H1 (cell line): ENCODE results near the gene CHMP4A. TPM values are rescaled to one million over a fixed set of nuclear protein-coding genes. Genes with fewer than 3 reads are reported as not detected.

Experiments
- CTCF ChIA-PET: fragments of 300-600 bp; sonication (Branson Sonifier 250); formaldehyde crosslinking; loops from one replicate; lab custom pipeline; 2021; ENCODE audit not compliant: partially characterized antibody; lab: Charles Lee
- POLR2A ChIA-PET: fragments of 300-600 bp; sonication (Branson Sonifier 250); formaldehyde crosslinking; loops from one replicate; lab custom pipeline; 2021; ENCODE audit warnings: inconsistent platforms; ENCODE audit not compliant: partially characterized antibody; lab: Charles Lee
- DNase-seq, 2 experiments: peaks; one replicate each; pipeline versions ENCODE4 v3.0.0 to v3.0.0-alpha.2; 2010 to 2022; ENCODE audit warnings: low spot score in 2 of 2, low read depth in 1 of 2, mixed read lengths in 1 of 2
- FAIRE-seq: peaks from 2 replicates; lab custom pipeline; 2011; peaks lifted over from hg19 to GRCh38; lab: Jason Lieb, UNC
- H2AFZ ChIP-seq: 2 replicates; pipeline ENCODE4 v1.8.1; 2012; ENCODE audit warnings: low read length, inconsistent platforms
- H2AK5ac ChIP-seq: 2 replicates; pipeline ENCODE4 v1.6.1; 2013; ENCODE audit warnings: low read depth, low read length
- H2BK120ac ChIP-seq: replicated peaks from 2 replicates; pipeline ENCODE3; 2013; ENCODE audit warnings: low read depth, low read length, inconsistent platforms
- H2BK12ac ChIP-seq: 2 replicates; pipeline ENCODE4 v1.6.1; 2013; ENCODE audit warnings: low read depth, low read length
- H2BK15ac ChIP-seq: 2 replicates; pipeline ENCODE4 v1.6.1; 2013; ENCODE audit warnings: low read length
- H2BK20ac ChIP-seq: 2 replicates; pipeline ENCODE4 v1.6.1; 2013; ENCODE audit warnings: low read length
- H2BK5ac ChIP-seq: 2 replicates; pipeline ENCODE4 v1.6.1; 2013; ENCODE audit warnings: low read depth, low read length
- H3K14ac ChIP-seq: 2 replicates; pipeline ENCODE4 v1.6.1; 2013; ENCODE audit warnings: inconsistent platforms; ENCODE audit not compliant: insufficient read length
- H3K18ac ChIP-seq: 2 replicates; pipeline ENCODE4 v1.6.1; 2013; ENCODE audit warnings: low read length; ENCODE audit errors: extremely low read depth
- H3K23ac ChIP-seq: 2 replicates; pipeline ENCODE4 v1.6.1; 2013; ENCODE audit warnings: inconsistent platforms; ENCODE audit not compliant: insufficient read length
- H3K23me2 ChIP-seq: 2 replicates; pipeline ENCODE4 v1.6.1; 2013; ENCODE audit warnings: low read depth, low read length
- H3K27ac ChIP-seq: 2 replicates; pipeline ENCODE4 v1.6.1; 2011; ENCODE audit warnings: low read depth, low read length, inconsistent platforms
- H3K27me3 ChIP-seq, 4 experiments: replicated peaks in 1 of 4; 1 replicate in 1 of 4; 2 replicates in 3 of 4; pipeline versions ENCODE4 v1.6.1 to v1.8.1; 2011 to 2013; ENCODE audit warnings: low read length in 3 of 4, mild to moderate bottlenecking in 3 of 4, inconsistent platforms in 2 of 4, mixed read lengths in 2 of 4, moderate library complexity in 1 of 4; ENCODE audit not compliant: control insufficient read depth in 3 of 4, insufficient read depth in 3 of 4; ENCODE audit errors: extremely low read depth in 1 of 4
- H3K36me3 ChIP-seq, 4 experiments: 2 replicates each; pipeline versions ENCODE4 v1.6.1 to v1.8.1; 2011 to 2013; ENCODE audit warnings: mild to moderate bottlenecking in 4 of 4, low read length in 3 of 4, moderate library complexity in 2 of 4, control low read depth in 1 of 4, inconsistent platforms in 1 of 4; ENCODE audit not compliant: insufficient read depth in 4 of 4, control insufficient read depth in 2 of 4
- H3K4ac ChIP-seq: replicated peaks from 2 replicates; pipeline ENCODE3; 2013; ENCODE audit warnings: low read length, low read depth, mixed read lengths, inconsistent platforms; ENCODE audit not compliant: insufficient read length
- H3K4me1 ChIP-seq, 4 experiments: replicated peaks in 1 of 4; 1 replicate in 1 of 4; 2 replicates in 3 of 4; pipeline versions ENCODE4 v1.6.1 to v1.8.1; 2011 to 2013; ENCODE audit warnings: low read length in 3 of 4, inconsistent platforms in 2 of 4, mixed read lengths in 1 of 4; ENCODE audit not compliant: insufficient read depth in 4 of 4, control insufficient read depth in 3 of 4
- H3K4me2 ChIP-seq, 2 experiments: 2 replicates each; pipeline versions ENCODE4 v1.6.1 to v1.8.1; 2011 to 2013; ENCODE audit warnings: low read depth in 2 of 2, low read length in 2 of 2, control low read depth in 1 of 2, inconsistent platforms in 1 of 2, mild to moderate bottlenecking in 1 of 2; ENCODE audit not compliant: insufficient read depth in 1 of 2
- H3K4me3 ChIP-seq, 4 experiments: fragments of 200-600, 300-600 bp in 1 of 4; sonication (generic), shearing (Covaris generic), sonication (Bioruptor Twin) in 1 of 4; 2 replicates each; pipeline versions ENCODE4 v1.5.1 to v1.8.1; 2011 to 2016; ENCODE audit warnings: low read length in 4 of 4, low read depth in 3 of 4, control low read depth in 2 of 4, inconsistent platforms in 2 of 4, mild to moderate bottlenecking in 2 of 4, mixed read lengths in 1 of 4, moderate library complexity in 1 of 4; ENCODE audit not compliant: insufficient read depth in 2 of 4; ENCODE audit errors: extremely low read depth in 1 of 4
- H3K56ac ChIP-seq: replicated peaks from 2 replicates; pipeline ENCODE3; 2013; ENCODE audit warnings: low read depth, mild to moderate bottlenecking, mixed read lengths, low read length, inconsistent platforms; ENCODE audit not compliant: insufficient read length
- H3K79me1 ChIP-seq: 2 replicates; pipeline ENCODE4 v1.6.1; 2013; ENCODE audit warnings: low read depth, low read length, control low read depth
- H3K79me2 ChIP-seq, 2 experiments: 2 replicates each; pipeline versions ENCODE4 v1.6.1 to v1.8.1; 2012 to 2013; ENCODE audit warnings: low read length in 2 of 2, mild to moderate bottlenecking in 2 of 2, inconsistent platforms in 1 of 2; ENCODE audit not compliant: insufficient read depth in 2 of 2, control insufficient read depth in 1 of 2
- H3K9ac ChIP-seq, 4 experiments: replicated peaks in 1 of 4; 1 replicate in 1 of 4; 2 replicates in 3 of 4; pipeline versions ENCODE4 v1.6.1 to v1.8.1; 2011 to 2013; ENCODE audit warnings: low read depth in 3 of 4, low read length in 3 of 4, control low read depth in 2 of 4, mild to moderate bottlenecking in 2 of 4, moderate library complexity in 2 of 4, inconsistent platforms in 1 of 4; ENCODE audit errors: extremely low read depth in 1 of 4
- H3K9me3 ChIP-seq, 2 experiments: 2 replicates each; pipeline versions ENCODE4 v1.6.1 to v1.8.1; 2012 to 2013; ENCODE audit warnings: mild to moderate bottlenecking in 2 of 2, moderate library complexity in 2 of 2, control low read depth in 1 of 2, inconsistent platforms in 1 of 2, low read depth in 1 of 2, low read length in 1 of 2, mixed read lengths in 1 of 2; ENCODE audit not compliant: insufficient read depth in 2 of 2
- H4K20me1 ChIP-seq, 2 experiments: replicated peaks in 1 of 2; 2 replicates each; pipeline versions ENCODE3 to v1.8.1; 2011 to 2013; ENCODE audit warnings: inconsistent platforms in 2 of 2, low read length in 2 of 2, mild to moderate bottlenecking in 1 of 2; ENCODE audit not compliant: insufficient read depth in 2 of 2, control insufficient read depth in 1 of 2
- H4K5ac ChIP-seq: 2 replicates; pipeline ENCODE4 v1.6.1; 2013; ENCODE audit warnings: low read length, low read depth, mixed read lengths, inconsistent platforms; ENCODE audit not compliant: insufficient read length
- H4K8ac ChIP-seq: 2 replicates; pipeline ENCODE4 v1.8.0; 2013; ENCODE audit warnings: mild to moderate bottlenecking, moderate library complexity, low read length, inconsistent platforms; ENCODE audit not compliant: insufficient read depth; ENCODE audit errors: extremely low read depth
- H4K91ac ChIP-seq: replicated peaks from 2 replicates; pipeline ENCODE3; 2013; ENCODE audit warnings: low read length, mixed read lengths, inconsistent platforms; ENCODE audit not compliant: insufficient read length
- GABPA ChIP-seq: IDR thresholded peaks from 2 replicates; pipeline ENCODE4 v1.6.1; 2011; ENCODE audit warnings: mild to moderate bottlenecking, low read length, moderate library complexity, borderline replicate concordance; ENCODE audit not compliant: insufficient read depth
- MAFK ChIP-seq: IDR thresholded peaks from 2 replicates; pipeline ENCODE4 v1.6.1; 2012; ENCODE audit warnings: low read depth, mild to moderate bottlenecking, improper control_type of control experiment, low read length
- POLR2A ChIP-seq, 2 experiments: IDR thresholded peaks; 1 replicate in 1 of 2; 2 replicates in 1 of 2; pipeline ENCODE4 v1.6.1; 2011; ENCODE audit warnings: low read depth in 2 of 2, low read length in 2 of 2, mild to moderate bottlenecking in 2 of 2; ENCODE audit errors: control extremely low read depth in 1 of 2
- TAF1 ChIP-seq: IDR thresholded peaks from 2 replicates; pipeline ENCODE4 v1.6.1; 2011; ENCODE audit warnings: mild to moderate bottlenecking, low read depth, low read length
- WGBS, 2 experiments: shearing (Covaris generic) in 1 of 2; methylation state at CpG; one replicate each; pipeline versions ENCODE4 v1.1.6 to v1.1.7; 2013 to 2015; ENCODE audit warnings: low lambda C conversion rate in 2 of 2, mixed read lengths in 2 of 2, inconsistent platforms in 1 of 2, low coverage in 1 of 2, missing lambda C conversion rate in 1 of 2; ENCODE audit not compliant: insufficient replicate concordance in 2 of 2, insufficient coverage in 1 of 2, insufficient read length in 1 of 2; ENCODE audit errors: extremely low coverage in 1 of 2, missing lambda C conversion rate in 1 of 2; 5-methylcytosine and 5-hydroxymethylcytosine counted together
- polyA plus RNA-seq, 7 experiments: library from polyadenylated mRNA; depleted of rRNA in 3 of 7; stranded (reverse) in 5 of 7; unstranded in 2 of 7; fragments of >200 nt in 5 of 7; fragments of 200-250 nt in 2 of 7; gene quantifications; 1 replicate in 5 of 7; 2 replicates in 1 of 7; 4 replicates in 1 of 7; pipeline versions ENCODE4 v1.2.1 to v1.2.3, GENCODE V29; 2011 to 2013; ENCODE audit warnings: missing spikeins in 2 of 7, mixed read lengths in 2 of 7
- total RNA-seq: library from RNA; stranded (reverse); fragmentation: NEBNext Ultra II Directional; extraction: Animal tissue kit (Norgen Biotek cat#: 25700); gene quantifications from 2 replicates; pipeline ENCODE4 v1.2.1, GENCODE V29; 2021

Gene CHMP4A
- total and polyA plus RNA-seq, 2 of the 8 experiments (the other 6 are each of a cell fraction or from before 2014, with no cell fraction given) = 32.9 to 37.6 TPM

DNA sequence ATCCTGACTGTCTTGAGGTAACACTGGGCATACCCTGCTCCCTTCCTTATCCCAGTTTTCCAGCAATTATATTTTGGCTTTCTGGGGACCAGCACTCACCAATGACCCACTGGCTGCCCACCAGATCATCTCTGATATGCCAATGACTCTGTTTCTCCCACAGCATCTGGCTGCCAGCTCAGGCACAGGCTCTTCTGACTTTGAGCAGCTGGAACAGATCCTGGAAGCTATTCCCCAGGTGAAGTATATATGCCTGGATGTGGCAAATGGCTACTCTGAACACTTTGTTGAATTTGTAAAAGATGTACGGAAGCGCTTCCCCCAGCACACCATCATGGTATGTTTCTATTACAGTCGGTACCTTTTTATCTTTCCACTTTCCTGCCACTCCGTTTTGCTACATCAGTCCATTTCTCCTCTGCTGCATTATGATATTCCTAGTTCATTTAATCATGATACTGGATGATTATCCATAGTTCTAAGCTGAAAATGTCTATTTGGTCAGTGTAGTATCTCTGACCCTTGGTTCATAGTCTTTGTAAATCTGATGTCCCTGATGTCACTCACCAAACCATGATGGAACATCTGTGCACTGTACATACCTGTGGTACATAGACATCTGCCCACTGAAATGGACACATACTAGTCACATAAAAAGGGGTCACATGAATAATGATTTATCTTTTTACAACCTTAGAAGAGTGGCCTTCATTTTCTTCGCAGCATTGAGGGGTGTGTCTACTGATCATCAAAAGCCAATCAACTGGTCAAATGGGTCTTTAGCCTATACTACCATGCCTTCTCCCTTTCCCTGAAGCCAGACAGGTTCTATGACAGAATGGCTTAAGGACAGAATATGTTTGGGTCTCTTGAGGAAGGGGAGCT is 22.8 kb upstream of the CHMP4A start:
- Histone ChIP-seq H3K9ac (no peak overlapping the region; a peak in 1 of 7 replicates), H4K91ac (no peak overlapping the region), H3K27me3 (no peaks in the 10 kb centered on the region; a peak in 1 of 7 replicates), H2BK20ac (no peak overlapping the region), H3K79me2 (peaks cover under 1 to 22% of the 10 kb centered on the region in 2 experiments; a peak in 3 of 4 replicates), H3K9me3 (no peaks in the 10 kb centered on the region), H3K27ac (no peak overlapping the region), H2BK15ac (no peak overlapping the region), H3K36me3 (peaks cover 18 to 58% (median 48%) of the 10 kb centered on the region in 4 experiments), H3K56ac (no peak overlapping the region), H2BK12ac (no peak overlapping the region), H3K14ac (no peak overlapping the region), H4K5ac (no peak overlapping the region), H2AFZ (no peak overlapping the region), H2BK5ac (no peak overlapping the region), H4K20me1 (peaks cover 3 to 14% of the 10 kb centered on the region in 2 experiments), H3K79me1 (no peaks in the 10 kb centered on the region; the same call in none of the 2 replicates), H3K18ac (no peak overlapping the region), H3K23me2 (peaks cover 11% of the 10 kb centered on the region), H2BK120ac (no peak overlapping the region), H2AK5ac (no peak overlapping the region), H3K4me3 (no peak overlapping the region), H3K23ac (no peak overlapping the region), H3K4ac (no peak overlapping the region), H3K4me2 (no peak overlapping the region), H4K8ac (no peak overlapping the region), H3K4me1 (peaks cover 2 to 14% (median 4%) of the 10 kb centered on the region in 4 experiments; a peak in 5 of 7 replicates)
- no peak for FAIRE-seq
- TF ChIP-seq MAFK (no peak), TAF1 (no peak), GABPA (no peak), POLR2A (IDR thresholded peaks at IDR 0.05; ENCODE audit: control extremely low read depth in 1 of 2, low read depth in 2 of 2, low read length in 2 of 2) (no peak)
- DNase-seq = no peak
- ChIA-PET CTCF (interaction anchor here (1.3 to 1.9 kb wide), 6 partner anchors 20 to 96 kb away, joined by 3 to 8 read pairs (median 6); partner anchors contain the start of gene MDP1), POLR2A (interaction anchor here (0.7 to 5.1 kb wide), 8 partner anchors 10 to 1141 kb away, joined by 3 to 19 read pairs (median 4); partner anchors contain the start of genes ACIN1, C14orf119, MDP1 and RABGGTA)
- 86% methylated on average over 5 of the region's 5 CpGs; no CpG with 5 or more reads in 1 of the 2 experiments for WGBS, 2 experiments
